GM23338 (cell line): Measurements from ENCODE around the gene TATDN3. TPM values are rescaled to one million over a fixed set of nuclear protein-coding genes. Genes with fewer than 3 reads are reported as not detected.
A peak's percentile ranks its signal among the peaks of the same experiment; 100 is the strongest.

Experiments
- ATAC-seq: fragments of 200-7000 bp; cut with Tn5 transposase; 3 replicates; pipeline ENCODE4 v1.9.1; 2020
- DNase-seq: peaks from one replicate; pipeline ENCODE4 v3.0.0-alpha.2; 2015; ENCODE audit warnings: low spot score
- H2AFZ ChIP-seq: fragments of 200-600 bp; sonication (generic); 2 replicates; pipeline ENCODE4 v1.8.0; 2016; ENCODE audit warnings: antibody characterized with exemption, mild to moderate bottlenecking, moderate library complexity
- H3F3A ChIP-seq: fragments of 200-600 bp; sonication (generic); replicated peaks from 2 replicates; pipeline ENCODE4 v1.8.0; 2017; ENCODE audit warnings: antibody characterized with exemption, mixed run types, low read depth
- H3K27ac ChIP-seq: fragments of 200-600 bp; sonication (generic); 2 replicates; pipeline ENCODE4 v1.6.1; 2016; ENCODE audit warnings: low read depth
- H3K27me3 ChIP-seq: fragments of 200-600 bp; sonication (generic); 2 replicates; pipeline ENCODE4 v1.8.0; 2016; ENCODE audit warnings: mild to moderate bottlenecking, mixed run types, moderate library complexity; ENCODE audit not compliant: insufficient read depth
- H3K36me3 ChIP-seq: fragments of 200-600 bp; sonication (generic); 2 replicates; pipeline ENCODE4 v1.8.0; 2016; ENCODE audit warnings: mild to moderate bottlenecking; ENCODE audit not compliant: insufficient read depth
- H3K4me1 ChIP-seq: fragments of 200-600 bp; sonication (generic); 2 replicates; pipeline ENCODE4 v1.8.0; 2016; ENCODE audit warnings: mild to moderate bottlenecking, moderate library complexity; ENCODE audit not compliant: insufficient read depth
- H3K4me2 ChIP-seq: fragments of 200-600 bp; sonication (generic); 2 replicates; pipeline ENCODE4 v1.7.1; 2017; ENCODE audit warnings: mixed run types
- H3K4me3 ChIP-seq: fragments of 200-600 bp; sonication (generic); 2 replicates; pipeline ENCODE4 v1.6.1; 2016; ENCODE audit warnings: mixed run types
- H3K79me2 ChIP-seq: fragments of 200-600 bp; sonication (generic); replicated peaks from 2 replicates; pipeline ENCODE4 v1.8.0; 2017; ENCODE audit warnings: mild to moderate bottlenecking; ENCODE audit not compliant: insufficient read depth
- H3K9me2 ChIP-seq: fragments of 200-600 bp; sonication (generic); 2 replicates; pipeline ENCODE4 v1.8.0; 2017; ENCODE audit not compliant: insufficient read depth
- H4K20me1 ChIP-seq: fragments of 200-600 bp; sonication (generic); replicated peaks from 2 replicates; pipeline ENCODE4 v1.8.0; 2017; ENCODE audit warnings: mild to moderate bottlenecking; ENCODE audit not compliant: insufficient read depth
- H3K27ac Mint-ChIP-seq: 2 replicates; pipeline ENCODE4 v1.8.0; 2020; ENCODE audit warnings: inconsistent platforms, mild to moderate bottlenecking, moderate library complexity, mixed read lengths
- H3K27me3 Mint-ChIP-seq: 3 replicates; pipeline ENCODE4 v1.8.0; 2022; ENCODE audit warnings: low read depth, mild to moderate bottlenecking, moderate library complexity, mixed read lengths, inconsistent platforms; ENCODE audit not compliant: insufficient read depth, poor library complexity
- H3K36me3 Mint-ChIP-seq: 3 replicates; pipeline ENCODE4 v1.8.0; 2021; ENCODE audit warnings: low read depth, mild to moderate bottlenecking, inconsistent platforms, moderate library complexity, mixed read lengths
- H3K4me1 Mint-ChIP-seq: 3 replicates; pipeline ENCODE4 v1.8.0; 2020; ENCODE audit warnings: mild to moderate bottlenecking, inconsistent platforms, mixed read lengths
- H3K4me3 Mint-ChIP-seq: 3 replicates; pipeline ENCODE4 v1.8.0; 2021; ENCODE audit warnings: moderate library complexity, mild to moderate bottlenecking, inconsistent platforms, mixed read lengths
- H3K9me3 Mint-ChIP-seq: 3 replicates; pipeline ENCODE4 v1.8.0; 2020; ENCODE audit warnings: moderate library complexity, mild to moderate bottlenecking, inconsistent platforms, mixed read lengths
- CREB1 ChIP-seq: fragments of 250-450 bp; sonication (Bioruptor Pico); IDR thresholded peaks from 2 replicates; pipeline ENCODE4 v1.5.0; 2020; ENCODE audit warnings: low read depth, mild to moderate bottlenecking, moderate library complexity
- EZH2phosphoT487 ChIP-seq: fragments of 200-600 bp; sonication (generic); IDR thresholded peaks from one replicate; pipeline ENCODE4 v1.8.1; 2018; ENCODE audit warnings: antibody characterized with exemption; ENCODE audit not compliant: unreplicated experiment
- JUNB ChIP-seq: IDR thresholded peaks from one replicate; pipeline ENCODE4 v1.6.1; 2016; ENCODE audit warnings: antibody characterized with exemption; ENCODE audit not compliant: unreplicated experiment
- POLR2AphosphoS5 ChIP-seq: IDR thresholded peaks from 2 replicates; pipeline ENCODE4 v1.6.1; 2016; ENCODE audit warnings: antibody characterized with exemption, low read depth
- STAT1 ChIP-seq: IDR thresholded peaks from one replicate; pipeline ENCODE4 v1.6.1; 2016; ENCODE audit warnings: antibody characterized with exemption; ENCODE audit not compliant: unreplicated experiment
- long read RNA-seq: library from polyadenylated mRNA; unstranded; transcript quantifications from one replicate; pipeline ENCODE4 v2.0.0, GENCODE V29; 2020; ENCODE audit not compliant: unreplicated experiment
- polyA plus RNA-seq: library from polyadenylated mRNA; unstranded; fragments of >200 nt; fragmentation: Nextera tagmentation; extraction: Ambion mirVana; gene quantifications from 2 replicates; pipeline ENCODE4 v1.2.1, GENCODE V29; 2016
- total RNA-seq: library from RNA; depleted of rRNA; stranded (reverse); fragments of >200 nt; shearing (Covaris generic); gene quantifications from 2 replicates; pipeline ENCODE4 v1.2.3, GENCODE V29; 2014; rRNA removed
- TF ChIP-seq, protein P1 (sequence below): IDR thresholded peaks from 2 replicates; pipeline ENCODE4 v1.6.1; 2016; ENCODE audit warnings: antibody characterized with exemption
- TF ChIP-seq, protein P2 (sequence below): fragments of 250-450 bp; sonication (Bioruptor Pico); IDR thresholded peaks from 2 replicates; pipeline ENCODE4 v1.5.0; 2020; ENCODE audit warnings: mild to moderate bottlenecking, moderate library complexity

Gene TATDN3, protein sequence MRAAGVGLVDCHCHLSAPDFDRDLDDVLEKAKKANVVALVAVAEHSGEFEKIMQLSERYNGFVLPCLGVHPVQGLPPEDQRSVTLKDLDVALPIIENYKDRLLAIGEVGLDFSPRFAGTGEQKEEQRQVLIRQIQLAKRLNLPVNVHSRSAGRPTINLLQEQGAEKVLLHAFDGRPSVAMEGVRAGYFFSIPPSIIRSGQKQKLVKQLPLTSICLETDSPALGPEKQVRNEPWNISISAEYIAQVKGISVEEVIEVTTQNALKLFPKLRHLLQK
- total RNA-seq (10.9 and 23.7 TPM in 2 replicates), polyA plus RNA-seq (17.9 and 24.2 TPM in 2 replicates)
- long read RNA-seq, transcript TATDN3-202 (10 exons, 2,389 nt): major isoform, 9 of 21 reads
- long read RNA-seq, transcript TATDN3-201 (10 exons, 2,321 nt): minor isoform, 5 of 21 reads
- long read RNA-seq, partial matches to known transcripts: 1 of 21 reads
- long read RNA-seq, other reads (novel, unspliced or antisense): 5 of 21 reads

DNA sequence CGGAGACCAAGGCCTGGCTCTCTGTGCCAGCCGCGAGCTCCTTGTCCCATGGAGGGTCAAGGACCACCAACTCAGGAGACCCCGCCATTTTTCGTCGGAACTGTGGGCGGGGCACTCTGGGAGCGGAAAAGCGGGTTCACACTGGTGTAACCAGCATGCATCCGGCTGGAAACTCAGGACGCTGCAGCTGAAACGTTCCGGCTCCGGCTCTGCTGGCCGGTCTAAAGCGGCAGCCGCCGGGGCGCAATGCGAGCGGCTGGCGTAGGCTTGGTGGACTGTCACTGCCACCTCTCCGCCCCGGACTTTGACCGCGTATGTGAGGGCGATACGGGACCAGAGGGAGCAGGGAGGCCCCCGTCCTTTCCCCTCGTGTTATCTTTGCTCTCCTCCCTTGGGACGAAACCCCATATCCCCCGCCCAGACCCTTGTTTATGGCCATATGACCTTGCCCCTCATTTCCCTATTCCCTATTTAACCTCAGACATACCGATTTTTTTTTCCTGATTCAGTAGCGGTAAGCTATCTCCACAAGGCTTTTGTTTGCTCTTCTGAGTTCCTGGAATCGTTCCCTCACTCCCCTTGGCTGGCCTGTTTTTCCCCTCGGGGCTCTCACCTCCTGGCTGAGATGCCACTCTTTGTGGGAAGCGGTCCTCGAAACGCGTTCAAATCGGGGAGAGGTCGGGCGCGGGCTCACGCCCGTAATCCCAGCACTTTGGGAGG is at the start of gene TATDN3, which contains the start of gene NSL1:
Gene TATDN3, plus strand, starts transcription at position 219 of the 720 bp plus-strand sequence. Its CDS starts 28 bp downstream, at position 247.
Gene NSL1, minus strand, starts transcription at position 102 of the 720 bp plus-strand sequence. Its CDS starts 14 bp downstream, at position 88.
- Histone ChIP-seq H4K20me1 (no peaks in the 10 kb centered on the region; the same call in 1 of the 2 replicates), H3K79me2 (peaks cover 44% of the 10 kb centered on the region), H2AFZ (peak within 1 kb of the TSS; percentile 100), H3F3A (peaks cover 8% of the 10 kb centered on the region; the same call in 1 of the 2 replicates), H3K36me3 (peaks cover 9% of the 10 kb centered on the region; the same call in 1 of the 2 replicates), H3K4me3 (peak within 1 kb of the TSS; percentile 96), H3K27me3 (no peaks in the 10 kb centered on the region), H3K4me1 (peaks cover 17% of the 10 kb centered on the region), H3K9me2 (no peaks in the 10 kb centered on the region), H3K4me2 (peak within 1 kb of the TSS; percentile 84), H3K27ac (peak within 1 kb of the TSS; percentile 91)
- TF ChIP-seq JUNB (no peak), CREB1 (CRISPR knock-in tag) (peak; percentile 83), POLR2AphosphoS5 (peak; percentile 89)
- TF ChIP-seq, protein P1, sequence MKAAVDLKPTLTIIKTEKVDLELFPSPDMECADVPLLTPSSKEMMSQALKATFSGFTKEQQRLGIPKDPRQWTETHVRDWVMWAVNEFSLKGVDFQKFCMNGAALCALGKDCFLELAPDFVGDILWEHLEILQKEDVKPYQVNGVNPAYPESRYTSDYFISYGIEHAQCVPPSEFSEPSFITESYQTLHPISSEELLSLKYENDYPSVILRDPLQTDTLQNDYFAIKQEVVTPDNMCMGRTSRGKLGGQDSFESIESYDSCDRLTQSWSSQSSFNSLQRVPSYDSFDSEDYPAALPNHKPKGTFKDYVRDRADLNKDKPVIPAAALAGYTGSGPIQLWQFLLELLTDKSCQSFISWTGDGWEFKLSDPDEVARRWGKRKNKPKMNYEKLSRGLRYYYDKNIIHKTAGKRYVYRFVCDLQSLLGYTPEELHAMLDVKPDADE: peak; percentile 84
- H3K9me3 Mint-ChIP-seq: no peaks in the 10 kb centered on the region; the same call in 1 of the 3 replicates
- ATAC-seq (peak; percentile 96), DNase-seq (peak; percentile 96)
- peaks cover 13% of the 10 kb centered on the region for H3K36me3 Mint-ChIP-seq
- peaks cover 9% of the 10 kb centered on the region for H3K27me3 Mint-ChIP-seq
- H3K4me1 Mint-ChIP-seq: peaks cover 18% of the 10 kb centered on the region
- peak within 1 kb of the TSS; percentile 93 for H3K27ac Mint-ChIP-seq
- H3K4me3 Mint-ChIP-seq: peak within 1 kb of the TSS; percentile 86

DNA sequence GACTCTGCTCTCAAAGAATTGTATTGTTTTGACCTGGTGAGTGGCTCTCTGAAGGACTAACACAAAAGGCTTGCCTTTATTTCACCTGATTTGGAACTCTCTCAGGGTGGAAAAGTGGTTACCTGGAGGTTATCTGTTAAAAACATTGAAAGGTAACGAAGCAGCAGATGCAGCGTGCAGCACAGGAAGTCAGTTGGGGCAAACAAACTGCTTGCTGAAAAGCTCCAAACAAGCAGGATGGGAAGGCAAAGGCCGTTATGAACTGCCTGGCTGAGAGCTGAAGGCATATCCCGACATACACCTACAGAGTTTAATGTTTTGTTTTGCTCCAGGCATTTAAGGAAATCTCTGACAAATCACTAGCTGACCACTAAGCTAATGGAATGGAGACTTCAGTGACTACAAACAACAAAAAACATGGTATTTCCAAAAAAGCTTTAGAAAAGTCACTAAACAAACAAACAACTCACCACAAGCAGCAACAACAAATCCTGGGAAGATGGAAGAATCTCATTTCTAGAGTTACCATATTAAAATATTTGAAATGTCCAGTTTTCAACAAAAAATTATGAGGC is 47.7 kb upstream of the TATDN3 start:
- peak overlapping the region; percentile 47; the same call in 1 of the 2 replicates for H3K27ac ChIP-seq
- no peaks in the 10 kb centered on the region for H3F3A ChIP-seq
- H3K79me2 ChIP-seq: peaks cover 33% of the 10 kb centered on the region
- no peaks in the 10 kb centered on the region for H3K9me3 Mint-ChIP-seq
- H3K4me3 ChIP-seq: no peak overlapping the region
- peaks cover 12% of the 10 kb centered on the region for H4K20me1 ChIP-seq
- H3K4me2 ChIP-seq: no peak overlapping the region
- H3K4me3 Mint-ChIP-seq: no peak overlapping the region
- H3K4me1 Mint-ChIP-seq: peaks cover 11% of the 10 kb centered on the region; the same call in 2 of the 3 replicates
- no peaks in the 10 kb centered on the region for H3K27me3 ChIP-seq
- no peak for ATAC-seq
- no peak overlapping the region for H3K27ac Mint-ChIP-seq
- no peaks in the 10 kb centered on the region for H3K9me2 ChIP-seq
- no peak overlapping the region for H2AFZ ChIP-seq
- H3K27me3 Mint-ChIP-seq: peaks cover 2% of the 10 kb centered on the region
- H3K36me3 Mint-ChIP-seq: peaks cover 30% of the 10 kb centered on the region
- no peaks in the 10 kb centered on the region for H3K36me3 ChIP-seq
- H3K4me1 ChIP-seq: peaks cover 6% of the 10 kb centered on the region; the same call in 1 of the 2 replicates
- DNase-seq: no peak
- TF ChIP-seq, protein P2, sequence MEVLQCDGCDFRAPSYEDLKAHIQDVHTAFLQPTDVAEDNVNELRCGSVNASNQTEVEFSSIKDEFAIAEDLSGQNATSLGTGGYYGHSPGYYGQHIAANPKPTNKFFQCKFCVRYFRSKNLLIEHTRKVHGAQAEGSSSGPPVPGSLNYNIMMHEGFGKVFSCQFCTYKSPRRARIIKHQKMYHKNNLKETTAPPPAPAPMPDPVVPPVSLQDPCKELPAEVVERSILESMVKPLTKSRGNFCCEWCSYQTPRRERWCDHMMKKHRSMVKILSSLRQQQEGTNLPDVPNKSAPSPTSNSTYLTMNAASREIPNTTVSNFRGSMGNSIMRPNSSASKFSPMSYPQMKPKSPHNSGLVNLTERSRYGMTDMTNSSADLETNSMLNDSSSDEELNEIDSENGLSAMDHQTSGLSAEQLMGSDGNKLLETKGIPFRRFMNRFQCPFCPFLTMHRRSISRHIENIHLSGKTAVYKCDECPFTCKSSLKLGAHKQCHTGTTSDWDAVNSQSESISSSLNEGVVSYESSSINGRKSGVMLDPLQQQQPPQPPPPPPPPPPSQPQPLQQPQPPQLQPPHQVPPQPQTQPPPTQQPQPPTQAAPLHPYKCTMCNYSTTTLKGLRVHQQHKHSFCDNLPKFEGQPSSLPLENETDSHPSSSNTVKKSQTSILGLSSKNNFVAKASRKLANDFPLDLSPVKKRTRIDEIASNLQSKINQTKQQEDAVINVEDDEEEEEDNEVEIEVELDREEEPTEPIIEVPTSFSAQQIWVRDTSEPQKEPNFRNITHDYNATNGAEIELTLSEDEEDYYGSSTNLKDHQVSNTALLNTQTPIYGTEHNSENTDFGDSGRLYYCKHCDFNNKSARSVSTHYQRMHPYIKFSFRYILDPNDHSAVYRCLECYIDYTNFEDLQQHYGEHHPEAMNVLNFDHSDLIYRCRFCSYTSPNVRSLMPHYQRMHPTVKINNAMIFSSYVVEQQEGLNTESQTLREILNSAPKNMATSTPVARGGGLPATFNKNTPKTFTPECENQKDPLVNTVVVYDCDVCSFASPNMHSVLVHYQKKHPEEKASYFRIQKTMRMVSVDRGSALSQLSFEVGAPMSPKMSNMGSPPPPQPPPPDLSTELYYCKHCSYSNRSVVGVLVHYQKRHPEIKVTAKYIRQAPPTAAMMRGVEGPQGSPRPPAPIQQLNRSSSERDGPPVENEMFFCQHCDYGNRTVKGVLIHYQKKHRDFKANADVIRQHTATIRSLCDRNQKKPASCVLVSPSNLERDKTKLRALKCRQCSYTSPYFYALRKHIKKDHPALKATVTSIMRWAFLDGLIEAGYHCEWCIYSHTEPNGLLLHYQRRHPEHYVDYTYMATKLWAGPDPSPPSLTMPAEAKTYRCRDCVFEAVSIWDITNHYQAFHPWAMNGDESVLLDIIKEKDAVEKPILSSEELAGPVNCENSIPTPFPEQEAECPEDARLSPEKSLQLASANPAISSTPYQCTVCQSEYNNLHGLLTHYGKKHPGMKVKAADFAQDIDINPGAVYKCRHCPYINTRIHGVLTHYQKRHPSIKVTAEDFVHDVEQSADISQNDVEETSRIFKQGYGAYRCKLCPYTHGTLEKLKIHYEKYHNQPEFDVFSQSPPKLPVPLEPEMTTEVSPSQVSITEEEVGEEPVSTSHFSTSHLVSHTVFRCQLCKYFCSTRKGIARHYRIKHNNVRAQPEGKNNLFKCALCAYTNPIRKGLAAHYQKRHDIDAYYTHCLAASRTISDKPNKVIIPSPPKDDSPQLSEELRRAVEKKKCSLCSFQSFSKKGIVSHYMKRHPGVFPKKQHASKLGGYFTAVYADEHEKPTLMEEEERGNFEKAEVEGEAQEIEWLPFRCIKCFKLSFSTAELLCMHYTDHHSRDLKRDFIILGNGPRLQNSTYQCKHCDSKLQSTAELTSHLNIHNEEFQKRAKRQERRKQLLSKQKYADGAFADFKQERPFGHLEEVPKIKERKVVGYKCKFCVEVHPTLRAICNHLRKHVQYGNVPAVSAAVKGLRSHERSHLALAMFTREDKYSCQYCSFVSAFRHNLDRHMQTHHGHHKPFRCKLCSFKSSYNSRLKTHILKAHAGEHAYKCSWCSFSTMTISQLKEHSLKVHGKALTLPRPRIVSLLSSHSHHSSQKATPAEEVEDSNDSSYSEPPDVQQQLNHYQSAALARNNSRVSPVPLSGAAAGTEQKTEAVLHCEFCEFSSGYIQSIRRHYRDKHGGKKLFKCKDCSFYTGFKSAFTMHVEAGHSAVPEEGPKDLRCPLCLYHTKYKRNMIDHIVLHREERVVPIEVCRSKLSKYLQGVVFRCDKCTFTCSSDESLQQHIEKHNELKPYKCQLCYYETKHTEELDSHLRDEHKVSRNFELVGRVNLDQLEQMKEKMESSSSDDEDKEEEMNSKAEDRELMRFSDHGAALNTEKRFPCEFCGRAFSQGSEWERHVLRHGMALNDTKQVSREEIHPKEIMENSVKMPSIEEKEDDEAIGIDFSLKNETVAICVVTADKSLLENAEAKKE (CRISPR knock-in tag): no peak
- TF ChIP-seq CREB1 (CRISPR knock-in tag): no peak
- TF ChIP-seq EZH2phosphoT487: no peak
- no peak for TF ChIP-seq STAT1
